Measurements from ENCODE around the gene HDAC4.
A peak's percentile ranks its signal among the peaks of the same experiment; 100 is the strongest.

The HDAC4 gene

DNA sequence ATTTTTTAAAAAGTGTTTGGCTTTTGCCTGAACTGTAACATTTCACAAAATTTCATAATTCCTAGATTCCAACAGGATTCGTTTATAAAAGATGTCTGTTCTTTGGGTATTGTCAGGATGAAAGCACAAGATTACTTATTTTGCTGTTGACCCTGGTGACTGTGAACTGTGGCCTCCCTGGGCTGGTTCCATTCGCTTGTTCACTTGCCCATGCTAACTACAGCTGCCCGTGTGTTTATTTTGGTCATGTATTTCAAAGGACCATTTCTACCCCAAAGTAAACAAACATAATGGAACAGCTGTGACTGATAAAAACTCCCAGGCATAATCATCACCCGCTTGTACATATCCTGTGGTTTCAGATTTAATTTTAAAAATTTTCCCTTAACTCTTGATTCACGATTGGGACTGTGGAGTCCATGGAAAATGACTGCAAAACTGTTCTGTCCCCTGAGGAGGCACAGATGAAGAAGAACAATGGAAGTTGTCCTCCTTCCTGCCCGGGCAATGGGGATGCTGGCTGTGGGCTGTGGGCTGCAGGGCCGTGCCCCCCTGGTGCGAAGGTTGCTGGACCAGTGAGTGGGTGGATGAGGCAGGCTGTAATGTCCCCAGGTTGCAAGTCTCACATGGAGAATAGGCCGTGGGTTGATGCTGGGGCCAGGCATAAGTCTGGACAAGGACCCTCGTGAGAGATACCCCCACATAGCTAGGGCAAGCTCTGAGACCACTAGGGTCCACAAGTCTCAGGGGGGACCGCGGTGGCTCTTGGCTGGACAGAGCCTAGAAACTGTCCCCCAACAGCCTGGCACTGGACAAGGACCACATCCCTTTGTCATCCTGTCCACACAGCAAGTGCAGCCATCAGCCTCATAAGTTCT is 28.9 kb upstream of the HDAC4 start:
- DNase-seq (ENCODE audit: low spot score), result no peak

DNA sequence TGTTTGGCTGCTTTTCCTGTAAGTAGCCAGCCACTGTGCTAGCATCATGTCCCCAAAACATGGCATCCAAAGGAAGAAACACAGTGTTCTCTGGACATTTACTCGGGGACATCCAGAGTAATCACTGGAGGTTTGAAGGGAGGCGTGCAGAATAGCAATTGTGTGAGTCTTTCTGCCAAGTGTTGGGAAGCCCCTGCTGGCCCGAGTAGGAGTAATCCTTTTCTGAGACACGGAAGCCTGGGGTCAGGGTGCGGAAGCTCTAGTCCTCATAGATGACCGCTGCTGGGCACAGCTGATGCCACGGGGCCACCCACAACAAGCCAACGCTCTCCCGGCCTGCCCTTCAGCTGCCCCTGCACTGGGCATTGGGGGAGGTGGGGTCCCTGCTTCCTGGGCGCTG is 24.8 kb upstream of the HDAC4 start:
- DNase-seq (ENCODE audit: low spot score), result no peak

DNA sequence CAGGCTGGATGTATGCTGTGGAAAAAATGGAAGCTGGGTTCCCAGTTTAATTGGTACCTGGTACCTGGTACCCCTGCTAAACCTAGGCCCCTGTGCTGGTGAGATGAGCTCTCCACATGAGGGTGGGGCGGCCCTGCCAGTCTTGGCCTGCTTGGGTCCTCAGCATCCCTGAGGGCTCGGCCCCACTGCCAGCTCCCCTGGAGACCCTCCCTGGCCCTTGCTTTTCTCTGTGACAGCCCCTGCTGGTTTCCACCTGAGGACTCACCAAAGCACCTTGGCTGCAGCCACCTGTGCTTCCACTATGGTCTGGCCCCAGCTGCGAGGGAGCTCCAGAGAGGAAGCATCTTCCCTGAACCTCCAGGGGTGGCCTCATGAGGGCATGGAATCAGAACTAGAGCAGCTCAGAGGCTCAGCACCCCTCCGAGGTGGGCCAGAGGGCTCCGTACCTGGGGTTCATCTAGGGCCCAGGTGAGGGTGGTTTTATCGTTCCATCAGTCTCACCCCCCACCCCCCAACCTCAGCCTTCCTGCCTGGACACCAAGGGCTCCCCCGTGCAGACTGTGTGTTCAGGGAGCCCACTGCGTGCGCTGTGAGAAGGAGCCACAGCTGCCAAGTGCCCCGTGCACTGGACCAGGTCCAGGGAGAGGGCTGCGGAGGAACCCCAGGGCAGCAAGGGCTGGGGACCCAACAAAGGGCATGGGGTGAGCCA is 23.7 kb upstream of the HDAC4 start:
- no peak for DNase-seq (ENCODE audit: low spot score)

DNA sequence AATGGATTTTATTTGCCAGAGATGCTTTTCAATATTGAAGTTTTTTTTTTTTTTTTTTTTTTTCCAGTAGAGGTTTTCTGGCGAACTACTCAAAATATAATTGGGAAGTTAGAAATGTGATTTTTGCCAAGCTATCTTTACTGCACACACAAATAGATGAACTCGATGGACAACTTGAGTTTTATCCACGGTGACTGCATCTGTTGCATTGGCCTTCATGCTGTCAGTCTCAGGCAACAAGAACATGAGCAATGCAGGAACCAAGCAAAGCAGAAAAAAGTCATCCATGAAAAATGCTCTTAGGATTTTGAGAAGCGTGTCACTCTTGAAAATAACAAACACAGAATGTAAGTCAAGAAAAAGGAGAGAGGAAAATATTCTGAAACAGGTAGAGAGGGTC is 22.7 kb upstream of the HDAC4 start:
- DNase-seq (ENCODE audit: low spot score), result no peak

DNA sequence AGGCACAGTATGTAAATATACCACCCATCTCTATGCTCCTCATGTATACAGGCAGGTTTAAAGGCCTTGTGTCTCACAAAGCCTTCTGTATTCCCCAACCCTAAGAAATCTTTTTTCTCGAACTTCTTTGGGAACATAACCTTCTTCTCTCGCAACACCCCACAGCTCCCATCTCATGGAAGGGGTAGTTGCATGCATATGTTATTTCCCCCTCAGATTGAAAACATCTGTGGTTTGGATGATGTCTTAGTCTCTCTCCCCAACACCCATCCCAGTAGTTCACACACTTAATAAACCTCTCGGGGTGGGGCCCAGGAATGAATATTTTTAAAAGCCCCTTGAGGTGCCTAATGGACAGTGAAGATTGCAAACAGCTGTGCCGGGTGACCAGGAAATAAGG is 21.0 kb upstream of the HDAC4 start:
- DNase-seq (ENCODE audit: low spot score), result no peak

DNA sequence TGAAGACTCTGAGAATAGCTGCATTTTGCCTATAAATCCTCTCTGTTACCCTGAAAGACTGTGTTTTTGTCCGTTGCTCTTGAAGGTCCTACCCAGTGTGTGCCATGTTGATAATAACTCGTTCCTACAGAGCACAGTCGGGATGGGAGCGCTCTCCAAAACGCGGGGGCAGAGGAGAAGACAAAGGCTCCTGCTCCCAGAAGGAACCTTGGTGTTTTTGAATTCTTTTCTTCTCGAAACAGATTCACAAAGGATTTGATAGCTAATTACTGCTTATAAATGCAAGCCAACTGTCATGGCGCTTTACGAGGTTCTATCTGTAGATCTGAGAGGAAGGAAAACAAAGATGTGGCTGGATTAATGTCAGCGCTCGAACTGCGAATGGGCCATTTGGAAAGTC is 19.3 kb upstream of the HDAC4 start:
- no peak for DNase-seq (ENCODE audit: low spot score)

DNA sequence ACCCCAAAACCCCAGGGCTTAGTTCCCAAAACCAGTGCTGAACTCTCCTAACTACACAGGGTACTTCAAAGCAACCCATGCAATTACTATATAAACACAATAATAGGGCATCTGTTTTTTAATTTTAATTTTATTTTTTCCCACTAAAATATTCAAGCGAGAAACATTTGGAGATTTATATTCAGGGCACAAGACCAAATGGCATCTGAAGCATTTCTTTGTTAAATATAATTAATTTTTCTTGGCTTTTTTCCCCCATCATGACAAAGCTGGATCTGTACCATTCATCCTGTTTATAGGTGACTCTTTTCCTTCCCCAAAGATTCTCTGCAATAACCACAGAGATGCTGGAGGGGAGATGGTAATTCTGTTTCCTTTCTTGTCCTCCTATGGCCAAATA is 18.1 kb upstream of the HDAC4 start:
- no peak for DNase-seq (ENCODE audit: low spot score)

DNA sequence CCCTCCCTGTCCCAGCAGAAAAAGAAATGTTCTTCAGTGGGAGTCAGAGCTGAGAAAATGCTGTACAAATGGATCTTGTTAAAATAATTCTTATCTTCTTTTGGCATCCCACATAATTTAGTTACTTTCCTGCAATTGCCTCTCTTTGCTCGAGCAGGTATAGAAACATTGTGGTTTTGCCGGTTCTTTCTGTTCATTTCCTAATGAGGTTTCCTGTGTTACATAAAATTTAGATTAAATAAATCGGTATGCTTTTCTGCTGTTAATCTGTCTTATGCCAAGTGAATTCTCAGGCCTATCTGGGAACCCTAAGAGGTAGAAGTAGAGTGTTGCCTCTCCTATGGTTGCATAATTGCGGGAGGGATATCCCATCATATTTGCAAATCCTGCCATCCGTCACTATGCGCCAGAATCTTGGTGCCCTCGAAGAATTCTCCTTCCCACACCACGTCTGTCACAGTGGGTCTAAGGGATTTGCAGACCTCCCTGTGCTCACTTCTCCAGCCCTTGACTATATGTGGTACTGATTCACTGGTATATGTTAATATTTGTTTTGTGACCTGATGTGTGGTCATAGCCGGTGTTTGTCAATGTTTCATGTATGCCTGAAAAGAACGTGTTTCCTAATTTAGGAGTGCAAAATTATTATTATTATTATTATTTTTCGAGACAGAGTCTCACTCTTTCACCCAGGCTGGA is 12.2 kb upstream of the HDAC4 start:
- no peak for DNase-seq (ENCODE audit: low spot score)

DNA sequence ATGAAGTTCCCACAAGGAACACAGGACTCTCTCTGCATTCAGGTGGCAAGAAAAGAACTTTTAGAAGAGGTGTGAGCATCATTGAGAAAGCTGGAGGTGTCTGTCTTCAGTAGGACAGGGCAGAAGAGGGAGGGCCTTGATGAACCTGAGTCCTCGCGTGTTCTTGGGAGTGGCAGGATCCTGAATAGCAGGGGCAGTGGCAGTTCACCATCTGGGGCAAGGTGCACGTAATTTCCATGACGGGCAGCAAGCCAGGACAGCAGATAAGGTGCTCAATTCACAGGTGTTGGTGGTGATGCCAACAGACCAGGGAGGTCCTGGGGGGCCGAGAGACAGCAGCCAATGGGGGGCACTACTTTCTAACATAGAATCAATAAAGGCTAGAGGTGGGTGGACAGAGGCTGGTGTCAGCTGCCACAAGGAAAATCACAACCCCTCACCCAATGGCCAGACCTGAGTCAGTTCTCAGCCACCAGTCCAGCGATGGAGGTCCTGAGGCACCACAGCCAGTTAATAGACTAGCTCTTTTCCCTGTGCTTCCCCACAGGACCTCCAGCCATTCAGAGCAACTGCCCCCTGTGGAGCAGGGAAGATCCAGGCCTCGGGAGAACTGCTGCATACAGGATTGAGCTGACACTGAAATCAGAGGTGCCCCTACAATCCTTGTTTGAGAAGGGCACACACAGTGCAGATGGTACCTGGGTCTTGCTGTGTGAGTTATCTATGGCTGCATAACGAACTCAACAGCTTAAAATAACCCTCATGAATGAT is 10.9 kb upstream of the HDAC4 start:
- no peak for DNase-seq (ENCODE audit: low spot score)

DNA sequence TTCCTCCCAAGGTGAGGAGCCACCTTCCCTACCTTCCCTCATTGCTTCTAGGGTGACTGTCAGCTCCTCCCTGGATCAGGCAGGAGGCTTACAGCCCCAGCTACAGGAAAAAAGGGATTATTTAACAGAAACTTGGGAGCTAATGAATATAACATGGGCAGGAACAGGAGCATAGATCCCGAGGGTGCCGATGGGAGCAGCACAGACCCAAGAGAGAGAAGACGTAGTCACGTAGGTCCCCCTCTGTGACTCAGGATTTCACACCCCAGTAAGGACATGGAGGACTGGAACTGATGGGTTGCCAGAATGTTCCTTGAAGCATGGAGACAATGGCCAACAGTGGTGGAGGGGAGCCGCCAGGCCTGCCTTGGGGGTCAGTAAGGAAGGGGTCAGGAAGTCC is 10.3 kb upstream of the HDAC4 start:
- DNase-seq (ENCODE audit: low spot score), result no peak

DNA sequence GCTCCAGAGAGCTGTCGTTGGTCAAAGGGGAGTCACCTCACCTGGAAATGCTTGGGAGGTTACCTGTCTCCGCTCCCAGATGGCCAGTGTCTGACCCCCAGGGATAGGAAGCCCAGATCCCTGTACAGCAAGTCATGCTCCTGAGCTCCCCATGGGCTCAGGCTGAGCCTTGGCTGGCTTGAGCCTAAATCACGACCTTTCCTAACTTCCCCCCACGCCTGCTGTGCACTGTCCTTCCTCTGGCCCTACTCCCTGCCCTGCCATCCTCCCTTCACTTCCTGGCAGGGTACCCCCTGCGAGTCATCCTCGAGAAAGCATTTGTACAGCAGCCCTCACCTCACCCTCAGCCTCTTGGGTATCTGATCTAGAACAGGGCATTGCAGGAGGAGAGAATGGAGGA is 9.2 kb upstream of the HDAC4 start:
- no peak for DNase-seq (ENCODE audit: low spot score)

DNA sequence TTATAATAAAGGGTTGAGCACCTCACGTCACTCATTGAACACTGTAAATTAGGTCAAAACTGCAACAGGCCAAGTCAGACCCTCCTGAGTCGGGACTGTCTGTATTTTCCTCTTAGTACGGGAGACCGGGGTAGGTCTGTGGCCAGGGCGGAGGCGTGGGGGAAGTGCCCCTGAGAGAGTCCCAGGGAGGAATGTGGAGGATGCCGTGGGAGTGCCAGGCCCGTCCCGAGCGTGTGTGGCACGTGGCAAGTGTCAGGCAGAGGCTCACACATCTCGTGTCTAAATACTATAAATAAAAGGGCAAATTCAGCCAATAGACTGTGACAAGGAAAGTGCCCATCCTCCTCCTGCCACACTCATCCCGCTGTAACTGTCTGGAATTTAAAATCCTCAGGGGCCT is 6.3 kb upstream of the HDAC4 start:
- DNase-seq (ENCODE audit: low spot score), result no peak

DNA sequence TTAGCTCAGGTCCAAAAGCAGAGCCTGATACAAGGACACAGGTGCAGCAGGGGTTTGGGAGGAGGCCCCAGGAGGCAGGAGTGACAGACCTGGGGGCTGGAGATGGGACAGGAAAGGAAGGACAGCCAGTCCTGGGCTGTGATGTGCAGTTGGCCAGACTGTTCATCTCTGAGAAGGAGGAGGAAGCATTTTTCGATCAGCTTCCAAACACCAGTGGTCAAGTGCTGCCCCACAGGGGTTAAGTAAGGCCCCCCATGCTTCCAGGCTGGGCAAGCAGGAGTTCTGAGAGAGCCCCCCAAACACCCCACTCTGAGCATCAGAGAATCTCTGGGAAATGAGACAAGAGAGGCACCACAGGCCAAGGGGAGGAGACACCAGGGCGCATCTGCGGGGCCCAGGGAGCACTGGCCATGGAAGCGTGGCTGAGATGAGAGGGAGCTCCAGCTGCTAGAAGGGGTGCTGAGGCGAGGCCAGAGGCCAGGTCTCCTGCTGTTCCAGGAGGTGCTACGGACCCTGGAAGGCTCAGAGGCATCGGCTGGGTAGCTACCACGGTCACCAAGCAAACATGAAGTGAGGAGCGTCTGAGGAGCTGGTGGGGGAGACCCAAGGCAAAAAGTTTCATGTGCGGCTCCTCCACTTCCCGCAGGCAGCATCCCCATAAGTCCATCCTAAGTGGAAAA is 5.6 kb upstream of the HDAC4 start:
- no peak for DNase-seq (ENCODE audit: low spot score)

DNA sequence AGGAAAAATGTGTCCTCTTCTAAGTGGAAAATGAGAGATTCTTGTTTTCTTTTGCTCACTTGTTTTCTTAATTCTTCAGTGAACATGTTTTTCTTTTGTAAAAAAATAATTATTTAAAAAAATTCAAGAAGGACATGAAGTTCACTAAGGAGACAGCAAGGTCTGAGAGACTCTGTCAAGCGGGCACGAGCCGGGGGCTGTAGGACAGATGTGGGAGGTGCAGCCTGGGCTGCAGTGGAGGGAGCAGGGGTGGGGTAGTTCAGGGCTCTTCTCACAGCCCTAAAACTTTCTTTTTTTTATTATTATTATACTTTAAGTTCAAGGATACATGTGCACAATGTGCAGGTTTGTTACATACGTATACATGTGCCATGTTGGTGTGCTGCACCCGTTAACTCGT is 4.3 kb upstream of the HDAC4 start:
- DNase-seq (ENCODE audit: low spot score), result no peak

DNA sequence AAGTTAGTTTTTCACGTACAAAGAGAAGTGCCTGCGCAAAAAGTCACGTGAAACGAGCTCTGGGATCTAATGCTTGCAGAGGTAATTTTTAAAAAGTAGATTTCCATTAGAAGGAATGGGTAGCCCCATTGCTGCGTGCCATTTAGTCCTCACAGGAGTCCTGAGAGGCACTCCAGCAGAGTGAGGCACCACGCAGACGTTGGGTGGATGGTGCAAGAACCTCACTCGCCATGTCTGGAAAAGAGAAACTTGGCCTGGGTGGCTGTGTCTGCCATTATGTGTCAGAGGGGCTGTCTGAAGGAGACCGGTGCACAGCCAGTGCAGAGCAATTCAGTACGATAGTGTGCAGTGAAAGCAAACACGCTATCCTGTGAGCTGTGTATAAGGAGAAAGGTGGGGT is 1.8 kb upstream of the HDAC4 start:
- no peak for DNase-seq (ENCODE audit: low spot score)

DNA sequence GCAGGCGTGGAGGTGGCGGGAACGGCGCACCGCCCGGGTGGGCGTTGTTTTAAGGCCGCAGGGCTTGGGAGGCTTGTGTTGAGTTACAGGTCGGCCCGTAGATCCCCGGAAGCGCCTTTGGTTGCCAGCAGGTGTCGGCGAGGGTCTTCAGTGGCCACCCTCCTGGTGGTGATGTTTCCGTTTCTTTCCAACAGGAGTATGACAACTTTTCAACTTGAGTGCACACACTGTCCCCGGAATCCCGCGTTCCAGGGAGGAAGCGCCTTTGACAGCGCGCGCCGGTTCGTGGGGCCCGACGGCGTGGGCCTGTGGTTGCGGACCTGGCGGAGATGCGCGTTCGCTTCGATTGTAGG is 1.0 kb upstream of the HDAC4 start:
- DNase-seq (ENCODE audit: low spot score), result no peak

DNA sequence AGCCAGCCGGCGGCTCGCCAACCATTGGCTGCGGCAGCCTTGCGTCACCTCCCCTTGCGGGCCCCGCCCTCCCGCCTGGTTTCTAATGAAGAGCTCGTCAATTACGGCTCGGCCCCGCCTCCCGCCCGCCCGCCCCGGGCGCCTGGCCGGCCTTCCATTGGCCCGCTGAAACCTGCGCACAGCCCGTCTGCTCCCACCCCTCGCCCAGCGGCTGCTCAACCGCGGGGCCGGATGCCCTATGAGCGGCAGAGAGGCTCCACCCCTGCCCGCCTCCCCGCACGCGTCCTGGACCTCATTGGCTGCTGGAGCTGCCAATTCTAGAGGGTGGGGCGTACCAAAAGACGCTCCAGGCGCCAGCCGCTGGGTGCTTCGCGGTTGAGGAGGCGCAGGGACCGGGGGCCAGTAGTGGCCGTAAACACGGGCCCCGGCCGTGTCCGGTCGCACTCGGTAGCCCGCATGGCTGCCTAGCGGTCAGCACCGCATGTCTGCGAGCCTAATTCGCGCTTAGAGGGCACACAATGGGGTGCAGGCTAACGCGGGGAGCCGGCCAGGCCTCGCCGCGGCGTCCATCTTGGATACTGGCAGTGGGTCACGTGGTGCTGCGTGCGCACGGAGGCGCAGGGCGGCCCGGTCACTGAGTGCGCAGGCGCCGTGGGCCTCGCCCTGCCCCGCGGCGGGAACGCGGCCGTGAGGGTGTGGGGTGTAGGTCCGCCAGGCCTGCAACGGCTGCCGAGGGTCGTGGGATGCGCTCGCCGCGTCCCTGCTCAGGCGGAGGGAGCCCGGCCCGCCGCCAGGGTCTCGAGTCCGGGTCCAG is 454 bp upstream of the HDAC4 start:
- peak; percentile 99 for DNase-seq (ENCODE audit: low spot score)

DNA sequence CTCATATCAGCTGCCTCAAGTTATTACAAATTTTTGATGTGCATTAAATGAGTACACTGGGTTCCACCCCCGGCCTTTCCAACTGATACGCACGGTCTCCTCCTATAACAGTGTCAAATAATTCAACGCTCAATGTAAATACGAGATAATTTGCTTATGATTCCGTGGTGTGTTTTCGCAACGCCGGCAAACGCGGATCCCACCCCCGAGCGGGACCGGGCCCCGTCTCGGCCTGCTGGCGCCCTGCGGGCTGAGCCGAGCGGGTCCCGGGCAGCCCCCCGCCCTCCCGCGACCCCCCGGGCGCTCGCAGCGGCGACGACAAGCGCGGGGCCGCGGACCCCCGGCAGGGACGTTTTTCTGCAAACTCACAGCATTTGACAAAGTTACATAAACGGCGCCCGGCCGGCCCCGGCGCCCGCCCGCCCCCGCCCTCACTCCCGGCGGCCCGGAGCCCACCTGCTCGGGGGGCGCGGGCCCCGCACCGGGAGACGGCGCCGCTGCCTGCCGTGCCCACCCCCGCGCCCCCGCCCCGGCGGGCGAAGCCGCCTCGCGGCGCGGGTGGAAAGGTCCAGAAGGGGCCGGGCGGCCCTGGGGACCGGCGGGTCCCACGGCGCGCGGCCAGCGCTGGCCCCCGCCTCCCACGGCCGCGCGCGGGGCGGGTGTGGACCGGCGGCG is 762 bp downstream of the HDAC4 start:
- no peak for DNase-seq (ENCODE audit: low spot score)

DNA sequence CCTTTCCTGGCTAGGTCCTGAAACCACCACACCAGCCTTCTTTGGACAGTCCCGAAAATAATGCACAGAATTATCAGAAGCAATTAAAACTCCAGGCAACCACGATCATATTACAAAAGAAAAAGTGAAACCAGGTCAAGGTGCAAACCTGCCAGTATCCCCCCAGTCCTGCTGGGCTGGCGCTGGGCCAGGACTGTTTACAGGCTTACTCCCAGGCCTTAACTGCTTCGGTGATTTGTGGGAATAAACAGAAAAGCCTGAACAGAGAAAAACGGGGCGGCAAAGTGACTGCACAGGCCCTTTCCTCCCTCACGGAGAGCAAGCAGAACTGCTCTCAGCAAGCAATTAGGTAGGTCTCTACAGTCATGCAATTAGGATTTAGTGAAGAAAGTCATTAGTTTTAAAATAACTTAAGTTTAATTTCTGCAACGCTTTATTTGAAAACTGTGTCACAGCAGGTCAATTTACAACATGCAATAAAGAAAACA is 1.3 kb downstream of the HDAC4 start:
- peak; percentile 37 for DNase-seq (ENCODE audit: low spot score)

DNA sequence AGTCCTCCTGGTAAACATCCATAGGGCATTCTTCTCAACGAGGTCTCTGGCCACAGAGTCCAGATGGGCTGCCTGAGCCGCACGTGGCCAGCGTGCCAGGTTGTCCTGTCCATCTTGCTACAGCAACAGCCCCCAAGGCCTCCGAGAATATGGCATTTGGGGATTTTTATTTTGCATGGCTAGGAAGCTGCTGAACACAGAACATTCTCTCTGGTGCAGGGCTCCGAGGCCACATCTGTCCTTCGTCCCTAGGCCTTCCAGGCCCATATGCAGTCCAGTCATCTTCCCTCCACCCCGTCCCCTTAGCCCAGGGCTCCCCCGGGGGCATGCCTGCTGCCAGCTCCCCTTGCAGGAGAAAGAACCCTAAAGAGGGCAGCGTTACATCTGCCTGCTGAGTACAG is 2.3 kb downstream of the HDAC4 start:
- no peak for DNase-seq (ENCODE audit: low spot score)
